T-helper 22 cell (primary cell): ENCODE measurements around the gene YPEL2.
"Not testable (repeated sequence)": the region's sequence is repeated elsewhere in the genome, so short reads cannot be mapped to it uniquely, and the experiment has no call there.

Experiments used
- DNase-seq: peaks from one replicate; pipeline ENCODE4 v3.0.0-alpha.2; 2020; ENCODE audit warnings: low read depth

The YPEL2 gene

GRCh38 chr17:59377410-59377809 lies 46.0 kb downstream of the YPEL2 start:
- no peak for DNase-seq

DNA sequence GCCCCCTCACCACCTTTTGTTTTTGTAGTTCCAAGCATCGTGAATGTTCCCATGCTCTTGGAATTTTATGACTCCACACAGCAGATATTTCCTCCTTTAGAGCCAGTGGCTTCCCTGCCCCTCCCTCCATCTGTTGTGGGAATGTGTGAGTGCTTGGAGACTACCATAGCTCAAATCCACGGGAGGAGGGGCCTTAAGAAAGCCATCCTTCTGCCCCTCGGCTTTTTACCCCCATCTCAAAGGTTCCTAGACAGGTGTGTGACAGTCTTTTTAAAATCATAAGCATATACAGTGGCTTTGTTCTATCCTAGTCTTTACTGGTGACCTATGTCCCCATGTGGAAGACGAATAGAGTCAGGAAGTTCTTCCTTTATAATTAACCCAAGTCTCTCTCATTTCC lies 47.2 kb downstream of the YPEL2 start:
- DNase-seq: no peak

- DNase-seq: no peak
Observed at GRCh38 chr17:59380474-59380873, 49.0 kb downstream of the YPEL2 start.

DNA sequence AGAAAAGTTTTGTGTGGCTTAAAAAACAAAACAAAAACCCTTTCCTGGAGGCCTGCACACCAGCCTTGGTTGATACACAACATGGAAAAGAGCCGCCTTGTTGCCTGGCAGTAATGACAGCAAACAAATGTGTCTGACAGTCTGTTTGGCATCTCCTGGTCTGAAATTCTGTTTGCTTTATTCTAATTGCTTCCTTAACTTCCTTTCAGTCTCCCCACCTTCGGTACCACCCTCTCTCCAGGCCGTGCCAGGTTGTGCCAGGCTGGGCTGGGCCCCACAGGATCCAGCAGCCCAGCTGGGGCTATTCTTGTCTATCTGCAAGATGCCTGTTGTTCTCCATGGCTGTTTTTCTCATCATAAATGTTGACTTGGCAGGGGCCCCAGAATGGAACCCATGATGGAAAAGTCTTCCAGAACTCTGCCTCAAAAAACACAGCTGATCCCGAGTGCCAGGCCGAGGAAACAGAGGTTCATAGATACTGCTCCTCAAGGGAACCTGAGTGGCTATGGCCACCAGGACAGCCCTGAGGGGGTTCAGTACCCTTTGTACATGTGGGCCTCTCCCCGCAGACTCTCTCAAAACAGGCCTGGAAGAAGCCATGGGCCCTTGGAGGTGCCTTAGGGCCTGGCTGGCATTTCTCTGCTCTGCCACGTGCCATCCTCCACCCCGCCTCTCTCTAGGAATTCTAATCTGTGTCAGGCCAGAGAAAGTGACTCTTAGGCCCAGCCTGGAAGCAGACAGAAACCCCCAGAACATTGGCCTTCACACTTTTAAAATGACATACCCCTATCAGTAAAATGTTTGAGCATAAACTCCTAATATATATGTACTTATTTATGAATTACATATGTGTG lies 50.5 kb downstream of the YPEL2 start:
- no peak for DNase-seq

- no peak for DNase-seq
Observed at GRCh38 chr17:59383893-59384292, 52.4 kb downstream of the YPEL2 start.

DNA sequence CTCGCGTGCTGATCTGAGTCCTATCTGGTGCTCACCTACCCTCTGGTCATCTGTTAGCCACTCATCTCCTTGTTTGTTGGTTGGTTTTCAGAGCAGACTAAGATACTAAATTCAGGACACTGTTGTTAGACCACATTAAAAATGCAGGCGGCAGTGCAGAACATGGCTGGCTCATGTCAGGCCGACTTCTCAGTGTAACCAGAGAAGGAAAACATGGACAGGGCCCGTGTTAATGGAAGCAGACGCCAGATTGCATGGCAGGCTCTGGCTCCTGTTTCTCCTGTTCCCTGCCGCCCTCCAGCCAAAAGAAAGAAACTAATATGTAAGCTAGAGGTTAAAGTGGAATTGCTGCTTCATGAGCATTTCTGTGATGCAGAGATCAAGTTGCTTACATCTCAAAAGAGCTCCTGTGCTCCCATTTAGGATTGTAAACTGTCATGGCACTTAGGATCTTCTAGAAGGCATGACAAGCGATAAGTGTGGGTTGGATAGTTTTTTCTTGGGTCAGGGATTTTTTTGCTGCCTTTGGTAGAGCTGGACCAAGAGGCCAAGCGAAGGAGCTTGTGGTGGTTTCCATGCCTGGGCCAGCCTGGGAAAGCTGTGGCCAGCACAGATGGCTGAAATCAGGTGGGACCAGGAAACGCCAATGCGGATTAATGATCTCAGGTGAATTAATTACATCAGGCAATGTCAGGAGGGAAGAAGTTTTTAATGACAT lies 56.1 kb downstream of the YPEL2 start:
- DNase-seq: no peak

DNA sequence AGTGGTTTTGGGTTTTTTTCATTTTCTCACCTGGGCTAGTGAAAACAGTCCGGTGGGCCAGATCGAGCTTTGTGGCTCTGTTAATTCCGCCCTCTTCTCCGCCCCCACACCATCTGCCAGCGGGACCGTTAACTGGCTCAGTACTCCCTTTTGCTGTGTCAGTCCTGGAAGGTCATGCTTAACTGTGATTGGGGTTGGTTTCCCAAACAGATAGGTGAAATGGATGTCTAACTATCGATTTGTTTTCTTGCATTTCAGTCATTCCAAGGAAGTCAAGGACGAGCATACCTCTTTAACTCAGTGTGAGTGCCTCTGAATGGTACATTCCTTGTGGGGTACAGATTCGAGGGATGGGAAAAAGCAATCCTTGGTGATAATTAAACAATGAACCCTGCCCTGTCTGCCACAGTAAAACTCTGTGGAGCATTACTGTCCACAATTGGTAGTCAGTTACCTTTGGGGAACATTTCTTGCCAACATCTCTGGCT lies 56.7 kb downstream of the YPEL2 start:
- DNase-seq: no peak

- no peak for DNase-seq
Observed at GRCh38 chr17:59389066-59389465, 57.6 kb downstream of the YPEL2 start.

DNA sequence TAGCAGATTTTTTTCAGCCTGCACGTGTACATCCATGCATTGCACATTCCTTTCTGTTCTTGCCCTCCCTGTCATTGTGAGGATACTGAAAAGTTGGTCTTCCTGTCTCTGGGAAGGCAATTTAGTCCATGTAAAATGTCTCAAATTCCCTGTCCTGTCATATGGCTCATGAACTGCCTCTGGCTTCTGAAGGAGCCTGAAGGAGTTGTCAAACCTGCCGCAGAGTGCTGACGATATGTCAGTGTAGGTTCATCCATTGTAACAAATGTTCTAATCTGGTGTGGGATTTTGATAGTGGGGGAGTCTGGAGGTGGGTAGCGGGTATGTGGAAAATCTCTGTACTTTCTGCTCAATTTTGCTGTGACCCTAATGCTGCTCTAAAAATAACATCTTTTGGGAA lies 59.6 kb downstream of the YPEL2 start:
- no peak for DNase-seq

GRCh38 chr17:59392973-59393679 lies 61.7 kb downstream of the YPEL2 start:
- DNase-seq: no peak

- DNase-seq: not testable (repeated sequence)
Observed at GRCh38 chr17:59393742-59394410, 62.4 kb downstream of the YPEL2 start.

GRCh38 chr17:59396134-59396826 lies 64.8 kb downstream of the YPEL2 start:
- no peak for DNase-seq

DNA sequence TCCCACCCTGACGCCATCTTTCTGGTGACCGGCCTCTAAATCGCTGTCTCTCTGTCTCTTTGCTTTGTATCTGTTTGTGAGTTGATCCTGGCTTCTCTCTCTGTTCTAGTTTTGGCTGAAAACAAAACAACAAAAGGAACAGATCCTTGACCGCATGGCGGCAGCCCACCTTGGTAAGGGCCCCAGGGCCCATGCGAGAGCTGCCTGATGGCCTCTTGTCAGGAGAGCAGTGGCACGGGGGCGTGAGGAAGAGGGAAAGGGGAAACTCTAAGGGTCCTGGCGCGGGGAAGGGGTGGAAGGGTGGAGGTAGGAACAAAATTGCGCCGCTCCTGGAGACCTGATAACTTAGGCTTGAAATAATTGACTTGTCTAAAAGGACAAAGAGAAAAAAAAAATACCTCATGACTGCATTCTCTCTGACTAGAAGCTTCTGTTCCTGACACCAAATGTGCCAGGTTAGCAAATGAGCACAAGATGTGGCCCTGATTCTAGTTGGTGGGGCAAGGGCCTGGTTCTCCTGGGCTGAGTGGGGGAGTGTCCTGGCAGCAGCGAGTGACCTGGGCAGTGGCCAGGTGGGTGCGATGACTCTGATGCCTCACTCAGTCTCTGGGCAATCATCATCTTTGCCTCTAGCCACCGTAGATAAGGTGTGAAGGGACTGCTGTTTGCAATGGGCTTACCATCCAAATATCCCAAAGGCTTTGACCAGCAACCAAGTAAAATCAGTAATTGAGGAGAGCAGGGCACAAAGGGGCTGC lies 66.0 kb downstream of the YPEL2 start:
- no peak for DNase-seq

- no peak for DNase-seq
Observed at GRCh38 chr17:59399914-59400313, 68.5 kb downstream of the YPEL2 start.

GRCh38 chr17:59400858-59401257 lies 69.4 kb downstream of the YPEL2 start:
- DNase-seq: no peak

- no peak for DNase-seq
Observed at GRCh38 chr17:59401274-59401673, 69.8 kb downstream of the YPEL2 start.

- DNase-seq: no peak
Observed at GRCh38 chr17:59401725-59402124, 70.3 kb downstream of the YPEL2 start.

DNA sequence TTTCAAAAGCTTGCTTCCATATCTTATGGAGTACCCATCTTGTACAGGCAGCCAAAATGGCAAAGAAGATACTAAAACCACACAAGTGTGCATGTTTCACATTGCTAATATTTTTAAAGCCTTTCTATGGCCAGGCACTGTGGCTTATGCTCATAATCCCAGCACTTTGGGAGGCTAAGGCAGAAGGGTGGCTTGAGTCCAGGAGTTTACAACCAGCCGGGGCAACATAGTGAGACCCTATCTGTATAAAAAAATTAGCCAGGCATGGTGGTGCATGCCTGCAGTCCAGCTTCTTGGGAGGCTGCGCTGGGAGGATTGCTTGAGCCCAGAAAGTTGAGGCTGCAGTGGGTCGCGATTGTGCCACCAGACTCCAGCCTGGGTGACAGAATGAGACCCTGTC lies 71.3 kb downstream of the YPEL2 start:
- DNase-seq: no peak

DNA sequence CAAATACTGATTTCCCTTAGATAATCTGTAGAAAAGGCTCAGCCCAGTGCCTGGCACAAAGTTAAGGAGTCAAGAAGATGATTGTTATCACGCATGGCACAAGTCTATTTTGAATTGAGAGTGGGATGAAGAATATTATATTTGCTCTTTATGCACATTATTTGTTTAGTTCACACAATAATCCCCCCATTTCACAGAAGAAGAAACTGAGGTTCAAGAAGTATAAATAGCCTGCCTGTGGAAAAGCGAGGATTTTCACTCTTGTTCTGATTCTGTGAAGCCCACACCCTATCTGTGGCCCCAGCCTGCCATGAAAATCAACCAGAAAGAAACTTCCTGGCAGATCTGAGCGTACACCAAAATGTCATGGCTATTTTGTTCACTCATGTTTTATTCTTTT lies 73.0 kb downstream of the YPEL2 start:
- no peak for DNase-seq

DNA sequence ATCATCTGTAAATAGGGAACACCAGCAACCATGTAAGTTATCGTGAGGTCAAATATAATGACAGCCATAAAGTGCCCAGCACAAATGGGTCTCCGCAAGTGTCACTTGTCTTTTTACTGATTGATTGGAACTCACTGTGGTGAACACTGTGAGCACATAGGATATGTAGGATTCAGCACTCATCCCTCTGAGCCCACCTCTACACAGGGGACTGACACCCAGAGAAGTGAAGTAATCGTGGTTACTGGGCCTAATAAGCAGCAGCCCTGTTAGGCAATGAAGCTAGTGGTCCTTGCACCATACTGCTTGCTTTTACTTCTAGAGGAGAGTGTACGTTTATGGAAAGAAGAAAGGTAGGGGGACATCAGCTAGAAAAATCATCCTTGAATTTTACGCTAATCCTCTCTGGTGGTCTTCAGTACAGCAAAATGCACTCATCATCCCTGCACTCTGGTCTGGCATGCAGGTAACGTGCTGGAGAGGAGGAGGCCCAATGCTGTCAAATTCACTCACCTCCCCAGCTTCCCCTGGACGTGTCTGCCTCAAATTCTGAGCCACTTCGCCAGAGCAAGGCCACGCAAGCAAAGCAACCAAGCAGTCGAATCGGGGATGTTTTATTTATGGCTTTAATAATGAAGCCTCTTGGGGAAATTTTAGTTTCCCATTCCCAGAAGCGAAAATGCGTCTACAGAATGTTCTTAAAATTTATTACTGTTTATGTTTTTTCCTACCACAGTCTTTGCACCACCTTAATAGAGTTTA lies 74.7 kb downstream of the YPEL2 start:
- no peak for DNase-seq
